ENCODE results near the gene MLLT1. TPM values are rescaled to one million over a fixed set of nuclear protein-coding genes. Genes with fewer than 3 reads are reported as not detected.

Gene MLLT1
- total RNA-seq, 1 experiment from 2014 or later: 80.1 TPM

DNA sequence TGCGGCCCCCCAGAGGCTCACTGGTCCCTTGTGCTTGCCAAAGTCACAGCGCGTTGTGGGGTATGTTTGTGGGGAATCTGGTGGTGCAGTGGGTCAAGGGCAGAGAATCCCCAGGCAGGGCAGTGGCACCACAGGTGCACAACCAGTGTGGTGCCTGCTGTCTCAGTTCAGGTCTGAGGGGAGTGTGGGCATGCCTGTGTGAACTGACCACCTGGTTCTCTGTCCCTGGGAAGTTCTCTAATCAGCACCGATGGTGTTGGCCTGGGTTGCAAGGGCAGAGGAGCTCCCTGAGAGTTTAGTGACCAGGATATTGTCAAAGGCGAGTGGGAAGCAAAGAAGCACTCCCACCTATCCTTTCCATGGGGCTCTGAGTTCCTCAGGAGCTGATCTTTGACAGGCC, 106.6 kb downstream of the MLLT1 start:
- ChIA-PET POLR2A (ENCODE audit: low non-redundant PET) (no interaction called here), CTCF (no interaction called here)
- Histone ChIP-seq H3K4me1 (ENCODE audit: insufficient read depth, low read length, poor library complexity, severe bottlenecking) (no peaks in the 10 kb centered on the region), H3K9me3 (ENCODE audit: low read depth, low read length, poor library complexity, severe bottlenecking) (no peaks in the 10 kb centered on the region), H3K36me3 (ENCODE audit: insufficient read depth, low read length, poor library complexity, severe bottlenecking) (no peaks in the 10 kb centered on the region), H3K4me3 (ENCODE audit: low read depth, low read length, poor library complexity, severe bottlenecking) (no peak overlapping the region), H3K27me3 (replicated peaks; ENCODE audit: insufficient read depth, low read depth, low read length, poor library complexity) (peaks cover 3% of the 10 kb centered on the region), H3K27ac (ENCODE audit: low read depth, low read length, poor library complexity, severe bottlenecking) (no peak overlapping the region)
- TF ChIP-seq, protein P1, sequence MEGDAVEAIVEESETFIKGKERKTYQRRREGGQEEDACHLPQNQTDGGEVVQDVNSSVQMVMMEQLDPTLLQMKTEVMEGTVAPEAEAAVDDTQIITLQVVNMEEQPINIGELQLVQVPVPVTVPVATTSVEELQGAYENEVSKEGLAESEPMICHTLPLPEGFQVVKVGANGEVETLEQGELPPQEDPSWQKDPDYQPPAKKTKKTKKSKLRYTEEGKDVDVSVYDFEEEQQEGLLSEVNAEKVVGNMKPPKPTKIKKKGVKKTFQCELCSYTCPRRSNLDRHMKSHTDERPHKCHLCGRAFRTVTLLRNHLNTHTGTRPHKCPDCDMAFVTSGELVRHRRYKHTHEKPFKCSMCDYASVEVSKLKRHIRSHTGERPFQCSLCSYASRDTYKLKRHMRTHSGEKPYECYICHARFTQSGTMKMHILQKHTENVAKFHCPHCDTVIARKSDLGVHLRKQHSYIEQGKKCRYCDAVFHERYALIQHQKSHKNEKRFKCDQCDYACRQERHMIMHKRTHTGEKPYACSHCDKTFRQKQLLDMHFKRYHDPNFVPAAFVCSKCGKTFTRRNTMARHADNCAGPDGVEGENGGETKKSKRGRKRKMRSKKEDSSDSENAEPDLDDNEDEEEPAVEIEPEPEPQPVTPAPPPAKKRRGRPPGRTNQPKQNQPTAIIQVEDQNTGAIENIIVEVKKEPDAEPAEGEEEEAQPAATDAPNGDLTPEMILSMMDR (conservative IDR thresholded peaks at IDR 0.05; ENCODE audit: low read depth, low read length): no peak
- no peak for TF ChIP-seq EZH2 (IDR thresholded peaks at IDR 0.05; ENCODE audit: borderline replicate concordance, low read depth, low read length, poor library complexity, severe bottlenecking)
- BruUV-seq (replicated peaks): no TSS peak
- intact Hi-C loops (cut with micrococcal nuclease; ENCODE audit: unreplicated experiment): no loop called here
- no peak for DNase-seq (ENCODE audit: low spot score)

DNA sequence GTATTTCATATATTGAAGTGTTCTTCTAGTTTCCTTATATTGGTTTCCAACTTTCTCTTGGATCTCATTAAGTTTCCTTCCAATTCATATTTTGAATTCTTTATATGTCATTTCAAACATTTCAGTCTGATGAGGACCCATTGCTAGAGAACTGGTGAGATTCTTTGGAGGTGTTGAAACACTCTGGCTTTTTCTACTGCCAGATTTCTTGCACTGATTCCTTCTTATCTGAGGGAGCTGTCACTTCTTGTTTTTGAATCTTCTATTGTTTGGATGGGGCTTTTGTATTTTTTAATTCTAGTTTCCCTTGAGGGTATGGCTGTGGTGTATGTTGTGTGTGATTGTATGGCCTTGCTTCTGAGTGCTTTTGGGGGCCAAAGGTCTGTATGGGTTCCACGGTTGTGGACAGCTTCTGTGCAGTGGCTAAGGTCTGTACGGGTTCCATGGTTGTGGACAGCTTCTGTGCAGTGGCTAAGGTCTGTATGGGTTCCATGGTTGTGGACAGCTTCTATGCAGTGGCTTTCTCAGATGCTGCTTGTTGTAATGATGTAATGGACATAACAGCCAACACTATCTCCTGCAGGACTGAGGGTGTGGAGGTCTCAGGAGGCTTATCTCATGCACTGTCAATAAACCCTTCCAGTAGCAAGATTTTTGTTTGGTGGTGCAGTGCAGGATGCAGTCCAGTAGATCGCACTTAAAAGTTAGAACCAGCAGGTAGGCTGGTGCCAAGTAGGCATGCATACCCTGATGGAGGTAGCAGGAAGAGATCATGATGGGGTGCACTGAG, 107.5 kb downstream of the MLLT1 start:
- BruUV-seq (replicated peaks): no TSS peak
- CTCF ChIA-PET: interaction anchor here (0.6 kb wide), 1 partner anchor 134 kb away, joined by 3 read pairs; no protein-coding TSS in a partner anchor

DNA sequence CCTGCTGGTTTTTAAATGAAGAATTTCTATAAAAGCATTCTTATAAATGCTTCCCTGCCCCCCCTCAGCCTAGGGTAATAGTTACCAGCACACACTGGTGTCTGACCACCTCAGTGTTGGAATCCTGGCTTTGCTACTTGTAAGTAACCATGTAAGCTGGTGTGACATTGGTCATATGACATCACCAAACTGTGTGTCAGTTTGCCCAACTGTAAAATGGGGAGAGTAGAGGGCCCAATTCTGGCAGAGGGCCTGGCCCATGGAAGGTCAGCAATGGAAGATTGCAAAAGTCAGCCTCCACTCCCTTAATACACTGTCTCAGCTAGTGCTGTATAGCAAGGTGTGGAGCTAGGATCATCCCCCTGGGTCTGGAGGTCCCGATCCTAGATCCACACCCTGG, 112.7 kb downstream of the MLLT1 start:
- ChIA-PET POLR2A (ENCODE audit: low non-redundant PET) (no interaction called here), CTCF (no interaction called here)
- no peak overlapping the region for H3K4me3 ChIP-seq (ENCODE audit: low read depth, low read length, poor library complexity, severe bottlenecking)
- no peaks in the 10 kb centered on the region for H3K36me3 ChIP-seq (ENCODE audit: insufficient read depth, low read length, poor library complexity, severe bottlenecking)
- no peaks in the 10 kb centered on the region for H3K4me1 ChIP-seq (ENCODE audit: insufficient read depth, low read length, poor library complexity, severe bottlenecking)
- intact Hi-C loops (cut with micrococcal nuclease; ENCODE audit: unreplicated experiment): loop anchor here (10.0 kb wide), 1 partner anchor 138 kb away; no protein-coding TSS in a partner anchor
- TF ChIP-seq EZH2 (IDR thresholded peaks at IDR 0.05; ENCODE audit: borderline replicate concordance, low read depth, low read length, poor library complexity, severe bottlenecking): no peak
- TF ChIP-seq, protein P1 (conservative IDR thresholded peaks at IDR 0.05; ENCODE audit: low read depth, low read length): no peak
- DNase-seq (ENCODE audit: low spot score): no peak
- no peaks in the 10 kb centered on the region for H3K9me3 ChIP-seq (ENCODE audit: low read depth, low read length, poor library complexity, severe bottlenecking)
- no TSS peak for BruUV-seq (replicated peaks)
- H3K27ac ChIP-seq (ENCODE audit: low read depth, low read length, poor library complexity, severe bottlenecking): no peak overlapping the region
- no peaks in the 10 kb centered on the region for H3K27me3 ChIP-seq (replicated peaks; ENCODE audit: insufficient read depth, low read depth, low read length, poor library complexity)

More for the DNA sequence above, 107.5 kb downstream of the MLLT1 start:
- no peak overlapping the region for H3K27ac ChIP-seq (ENCODE audit: low read depth, low read length, poor library complexity, severe bottlenecking)
- no peak for TF ChIP-seq EZH2 (IDR thresholded peaks at IDR 0.05; ENCODE audit: borderline replicate concordance, low read depth, low read length, poor library complexity, severe bottlenecking)
- TF ChIP-seq, protein P1 (conservative IDR thresholded peaks at IDR 0.05; ENCODE audit: low read depth, low read length): no peak
- H3K27me3 ChIP-seq (replicated peaks; ENCODE audit: insufficient read depth, low read depth, low read length, poor library complexity): peaks cover 3% of the 10 kb centered on the region
- no peak for DNase-seq (ENCODE audit: low spot score)
- no peaks in the 10 kb centered on the region for H3K9me3 ChIP-seq (ENCODE audit: low read depth, low read length, poor library complexity, severe bottlenecking)
- H3K4me1 ChIP-seq (ENCODE audit: insufficient read depth, low read length, poor library complexity, severe bottlenecking): no peaks in the 10 kb centered on the region
- H3K4me3 ChIP-seq (ENCODE audit: low read depth, low read length, poor library complexity, severe bottlenecking): no peak overlapping the region
- H3K36me3 ChIP-seq (ENCODE audit: insufficient read depth, low read length, poor library complexity, severe bottlenecking): no peaks in the 10 kb centered on the region
- intact Hi-C loops (cut with micrococcal nuclease; ENCODE audit: unreplicated experiment): no loop called here
- POLR2A ChIA-PET (ENCODE audit: low non-redundant PET): interaction anchor here (0.6 kb wide), 1 partner anchor 1575 kb away, joined by 9 read pairs; no protein-coding TSS in a partner anchor
